HEK293 (cell line): ENCODE measurements around the gene ZNF654.

Experiments
- ZEB2 ChIP-seq: fragments of 450-650 bp; formaldehyde crosslinking; IDR thresholded peaks from 2 replicates; pipeline ENCODE4 v1.5.1; 2016; ENCODE audit warnings: missing biosample characterization, missing genetic modification characterization
- ZNF138 ChIP-seq: fragments of 450-650 bp; formaldehyde crosslinking; IDR thresholded peaks from 2 replicates; pipeline ENCODE4 v1.5.1; 2016; ENCODE audit warnings: missing biosample characterization, missing genetic modification characterization, borderline replicate concordance
- ZNF274 ChIP-seq, 2 experiments: fragments of 200-500 bp in 1 of 2; fragments of 450-650 bp in 1 of 2; sonication (Bioruptor generic) in 1 of 2; formaldehyde crosslinking in 1 of 2; IDR thresholded peaks; 2 replicates each; pipeline versions ENCODE4 v1.5.1 to v1.6.1; 2014 to 2016; ENCODE audit warnings: borderline replicate concordance in 1 of 2, inconsistent platforms in 1 of 2, low read length in 1 of 2, missing biosample characterization in 1 of 2, missing genetic modification characterization in 1 of 2
- ZNF571 ChIP-seq: fragments of 450-650 bp; formaldehyde crosslinking; IDR thresholded peaks from 2 replicates; pipeline ENCODE4 v1.5.0; 2017; ENCODE audit warnings: missing biosample characterization, missing genetic modification characterization
- ZNF610 ChIP-seq: fragments of 450-650 bp; formaldehyde crosslinking; IDR thresholded peaks from 2 replicates; pipeline ENCODE4 v1.5.1; 2016; ENCODE audit warnings: missing biosample characterization, missing genetic modification characterization, borderline replicate concordance
- TF ChIP-seq, protein P1 (sequence below): fragments of 450-650 bp; formaldehyde crosslinking; IDR thresholded peaks from 2 replicates; pipeline ENCODE4 v1.5.1; 2016; ENCODE audit warnings: missing biosample characterization, missing genetic modification characterization
- TF ChIP-seq, protein P2 (sequence below): fragments of 450-650 bp; formaldehyde crosslinking; IDR thresholded peaks from 2 replicates; pipeline ENCODE4 v1.5.1; 2016; ENCODE audit warnings: missing biosample characterization, missing genetic modification characterization
- TF ChIP-seq, protein P3 (sequence below): fragments of 450-650 bp; formaldehyde crosslinking; IDR thresholded peaks from 2 replicates; pipeline ENCODE4 v1.5.1; 2016; ENCODE audit warnings: missing biosample characterization, missing genetic modification characterization

DNA sequence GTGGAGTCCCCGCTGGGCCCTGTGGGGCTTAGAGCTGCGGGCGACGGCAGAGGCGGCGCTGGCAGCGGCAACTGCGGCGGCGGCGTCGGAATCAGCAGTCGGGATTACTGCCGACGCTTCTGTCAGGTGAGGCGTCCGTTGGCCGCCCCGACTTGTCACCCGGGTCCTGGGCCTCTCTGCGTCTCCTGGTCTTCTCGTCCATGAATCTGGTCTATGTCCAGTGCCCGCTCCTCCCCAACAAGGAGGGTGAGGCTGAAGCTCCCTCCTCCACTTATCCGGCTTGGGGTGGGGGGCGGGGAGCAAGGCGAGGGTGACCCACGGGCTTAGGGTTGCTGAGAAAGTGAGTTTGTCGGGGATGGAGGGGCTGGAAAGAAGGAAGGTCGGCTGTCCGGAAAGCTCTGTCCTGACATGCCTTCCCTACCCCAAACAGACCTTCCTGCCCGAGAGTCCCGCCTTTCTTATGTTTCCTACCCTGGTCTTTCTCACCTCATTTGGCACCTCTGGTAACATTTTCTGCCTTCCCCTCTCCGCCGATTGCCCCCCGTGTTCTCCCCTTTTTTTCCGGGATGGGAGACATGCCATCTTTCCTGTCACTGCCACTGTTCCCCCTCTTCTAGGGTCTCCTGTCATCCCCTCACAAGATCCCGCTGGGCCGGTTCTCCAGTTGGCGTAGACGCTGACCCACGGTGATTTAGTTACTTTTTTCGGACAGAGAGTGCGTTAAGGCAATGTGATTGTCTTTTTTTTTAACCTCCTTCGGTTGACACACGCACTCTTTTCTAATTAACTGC is 520 bp downstream of the ZNF654 start:
- TF ChIP-seq, protein P1, sequence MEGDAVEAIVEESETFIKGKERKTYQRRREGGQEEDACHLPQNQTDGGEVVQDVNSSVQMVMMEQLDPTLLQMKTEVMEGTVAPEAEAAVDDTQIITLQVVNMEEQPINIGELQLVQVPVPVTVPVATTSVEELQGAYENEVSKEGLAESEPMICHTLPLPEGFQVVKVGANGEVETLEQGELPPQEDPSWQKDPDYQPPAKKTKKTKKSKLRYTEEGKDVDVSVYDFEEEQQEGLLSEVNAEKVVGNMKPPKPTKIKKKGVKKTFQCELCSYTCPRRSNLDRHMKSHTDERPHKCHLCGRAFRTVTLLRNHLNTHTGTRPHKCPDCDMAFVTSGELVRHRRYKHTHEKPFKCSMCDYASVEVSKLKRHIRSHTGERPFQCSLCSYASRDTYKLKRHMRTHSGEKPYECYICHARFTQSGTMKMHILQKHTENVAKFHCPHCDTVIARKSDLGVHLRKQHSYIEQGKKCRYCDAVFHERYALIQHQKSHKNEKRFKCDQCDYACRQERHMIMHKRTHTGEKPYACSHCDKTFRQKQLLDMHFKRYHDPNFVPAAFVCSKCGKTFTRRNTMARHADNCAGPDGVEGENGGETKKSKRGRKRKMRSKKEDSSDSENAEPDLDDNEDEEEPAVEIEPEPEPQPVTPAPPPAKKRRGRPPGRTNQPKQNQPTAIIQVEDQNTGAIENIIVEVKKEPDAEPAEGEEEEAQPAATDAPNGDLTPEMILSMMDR (tag by site-specific recombination), result no peak
- TF ChIP-seq ZNF274 (IDR thresholded peaks at IDR 0.05; ENCODE audit: low read length), result no peak
- no peak for TF ChIP-seq ZNF274 (tag by site-specific recombination; IDR thresholded peaks at IDR 0.05; ENCODE audit: borderline replicate concordance)
- TF ChIP-seq, protein P2, sequence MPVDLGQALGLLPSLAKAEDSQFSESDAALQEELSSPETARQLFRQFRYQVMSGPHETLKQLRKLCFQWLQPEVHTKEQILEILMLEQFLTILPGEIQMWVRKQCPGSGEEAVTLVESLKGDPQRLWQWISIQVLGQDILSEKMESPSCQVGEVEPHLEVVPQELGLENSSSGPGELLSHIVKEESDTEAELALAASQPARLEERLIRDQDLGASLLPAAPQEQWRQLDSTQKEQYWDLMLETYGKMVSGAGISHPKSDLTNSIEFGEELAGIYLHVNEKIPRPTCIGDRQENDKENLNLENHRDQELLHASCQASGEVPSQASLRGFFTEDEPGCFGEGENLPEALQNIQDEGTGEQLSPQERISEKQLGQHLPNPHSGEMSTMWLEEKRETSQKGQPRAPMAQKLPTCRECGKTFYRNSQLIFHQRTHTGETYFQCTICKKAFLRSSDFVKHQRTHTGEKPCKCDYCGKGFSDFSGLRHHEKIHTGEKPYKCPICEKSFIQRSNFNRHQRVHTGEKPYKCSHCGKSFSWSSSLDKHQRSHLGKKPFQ, result no peak
- no peak for TF ChIP-seq ZNF571 (tag by site-specific recombination)
- TF ChIP-seq ZNF610 (tag by site-specific recombination), result no peak
- TF ChIP-seq, protein P3, sequence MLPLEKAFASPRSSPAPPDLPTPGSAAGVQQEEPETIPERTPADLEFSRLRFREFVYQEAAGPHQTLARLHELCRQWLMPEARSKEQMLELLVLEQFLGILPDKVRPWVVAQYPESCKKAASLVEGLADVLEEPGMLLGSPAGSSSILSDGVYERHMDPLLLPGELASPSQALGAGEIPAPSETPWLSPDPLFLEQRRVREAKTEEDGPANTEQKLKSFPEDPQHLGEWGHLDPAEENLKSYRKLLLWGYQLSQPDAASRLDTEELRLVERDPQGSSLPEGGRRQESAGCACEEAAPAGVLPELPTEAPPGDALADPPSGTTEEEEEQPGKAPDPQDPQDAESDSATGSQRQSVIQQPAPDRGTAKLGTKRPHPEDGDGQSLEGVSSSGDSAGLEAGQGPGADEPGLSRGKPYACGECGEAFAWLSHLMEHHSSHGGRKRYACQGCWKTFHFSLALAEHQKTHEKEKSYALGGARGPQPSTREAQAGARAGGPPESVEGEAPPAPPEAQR, result no peak
- 0 out of 2 replicates have a peak, but pooled peaks have one; percentile 12 for TF ChIP-seq ZEB2 (tag by site-specific recombination)
- no peak for TF ChIP-seq ZNF138 (tag by site-specific recombination)
